Amniotic epithelial cell (primary cell): ENCODE results near the gene KIF14.
"Not testable (repeated sequence)": the region's sequence is repeated elsewhere in the genome, so short reads cannot be mapped to it uniquely, and the experiment has no call there.

Experiments used
- DNase-seq: peaks from one replicate; pipeline ENCODE4 v3.0.0-alpha.2; 2010; ENCODE audit warnings: low read depth

Gene KIF14

DNA sequence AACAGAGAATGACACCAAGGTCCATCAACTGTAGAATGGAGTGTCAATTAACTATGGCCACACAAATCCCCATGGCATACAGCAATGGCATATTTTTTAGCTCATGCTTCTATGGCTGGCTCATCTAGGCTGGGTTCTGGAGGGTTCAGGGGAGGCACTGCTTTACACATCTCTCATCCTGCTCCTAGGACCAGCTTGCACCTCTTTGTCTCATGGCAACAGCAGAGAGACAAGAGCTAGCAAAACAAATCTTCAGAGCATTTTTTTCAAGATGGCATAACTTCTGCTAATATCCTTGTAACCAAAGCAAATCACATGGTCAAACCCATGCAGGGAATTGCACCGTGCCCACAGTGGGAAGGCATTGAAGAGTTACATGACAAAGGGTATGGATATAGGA, 82.4 kb downstream of the KIF14 start:
- no peak for DNase-seq

DNA sequence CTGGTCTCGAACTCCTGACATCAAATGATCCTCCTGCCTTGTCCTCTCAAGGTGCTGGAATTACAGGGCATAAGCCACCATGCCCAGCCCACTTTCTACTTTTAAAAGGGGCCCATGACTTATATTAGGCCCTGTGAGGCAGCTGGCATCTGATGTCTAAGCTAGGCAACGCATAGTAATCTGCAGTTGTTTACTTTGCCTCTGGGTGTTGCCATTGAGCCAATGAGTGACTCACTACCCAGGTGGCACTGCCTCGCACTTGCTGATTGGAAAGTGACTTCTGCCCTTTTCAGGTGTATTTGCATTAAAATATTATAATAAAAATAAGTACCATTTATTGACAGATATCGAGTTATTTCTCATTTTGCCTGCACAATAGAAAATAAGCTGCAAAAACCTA, 84.9 kb downstream of the KIF14 start:
- DNase-seq: peak; percentile 45

DNA sequence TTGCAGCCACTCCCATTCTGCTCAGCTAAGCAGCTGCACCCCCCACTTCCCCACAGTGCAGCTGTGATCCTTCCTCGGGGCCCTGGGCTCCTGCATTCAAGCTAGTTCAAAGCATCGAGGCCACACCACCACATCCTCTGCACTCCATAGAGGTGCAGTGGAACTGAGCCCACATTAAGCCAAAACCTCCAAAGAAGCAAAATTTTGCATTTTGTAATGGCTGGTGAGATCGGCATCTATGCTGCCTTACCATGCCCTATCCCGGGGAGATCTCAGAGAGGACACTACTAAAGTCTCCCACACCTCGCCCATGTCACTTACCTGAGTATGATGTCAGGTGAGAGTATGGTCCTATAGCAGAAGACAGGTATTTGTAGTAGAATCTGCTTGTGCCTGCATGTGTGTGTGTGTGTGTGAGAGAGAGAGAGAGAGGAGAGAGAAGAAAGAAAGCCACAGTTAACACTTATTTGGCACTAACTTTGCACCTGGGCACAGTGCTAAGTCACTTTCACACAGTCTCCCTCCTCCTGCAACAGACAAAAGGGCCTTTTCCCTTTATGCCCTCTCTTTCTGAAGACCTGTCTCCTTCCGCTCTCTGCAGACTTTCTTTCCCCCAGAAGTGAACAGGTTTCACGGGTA, 89.8 kb downstream of the KIF14 start:
- DNase-seq: no peak

DNA sequence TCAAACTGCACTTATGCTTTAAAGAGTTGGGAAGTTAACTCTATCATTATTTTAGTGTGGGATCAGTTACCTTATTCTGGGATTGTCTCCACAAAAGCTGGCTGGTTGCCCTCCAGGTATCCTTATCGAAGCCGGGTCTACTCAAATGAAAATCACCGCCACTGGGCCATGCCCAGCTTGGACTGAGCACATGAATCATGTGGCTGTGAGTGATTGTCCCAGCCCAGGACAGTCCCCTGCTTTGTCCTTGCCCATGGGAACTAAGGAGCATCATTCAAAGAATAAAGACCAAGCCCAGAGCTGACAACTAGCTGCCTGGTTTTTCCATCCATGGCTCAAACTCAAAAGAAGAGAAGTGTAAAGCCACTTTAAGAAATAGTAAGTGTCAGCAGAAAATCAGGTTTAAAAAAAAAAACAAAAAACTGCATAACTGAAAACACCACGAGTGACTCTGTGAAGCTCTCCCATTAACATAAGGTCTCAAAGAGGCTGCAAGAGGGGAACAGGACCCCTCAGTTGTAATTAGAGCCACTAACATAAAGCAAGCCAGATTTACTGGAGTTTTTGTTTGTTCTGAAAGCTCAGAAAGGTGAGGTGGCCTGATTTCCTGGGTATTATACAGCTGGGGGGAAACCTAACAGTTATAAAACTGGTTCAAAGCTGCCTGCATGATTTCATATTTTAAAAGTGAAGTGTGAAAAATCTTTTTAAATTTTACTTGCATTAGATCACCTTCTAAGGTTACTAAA, 91.5 kb downstream of the KIF14 start:
- no peak for DNase-seq

DNA sequence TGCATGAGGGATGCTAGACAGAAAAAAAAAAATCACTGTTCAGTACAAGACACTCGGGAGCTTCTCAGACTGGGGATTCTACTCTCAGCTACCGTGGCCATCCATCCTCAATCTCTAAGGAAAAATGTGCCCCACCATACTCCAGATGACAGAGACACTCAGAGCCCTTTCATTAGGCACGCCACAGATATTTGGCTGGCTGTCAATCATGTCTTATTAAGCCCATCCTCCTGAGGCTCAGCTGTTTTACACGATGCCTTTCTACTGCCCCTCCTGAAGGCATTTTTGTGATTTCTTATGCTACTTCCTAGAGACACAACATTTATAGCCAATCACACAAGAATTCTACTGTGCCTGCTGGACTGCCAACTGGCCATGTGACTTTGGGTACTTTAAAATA, 92.9 kb downstream of the KIF14 start:
- DNase-seq: no peak

DNA sequence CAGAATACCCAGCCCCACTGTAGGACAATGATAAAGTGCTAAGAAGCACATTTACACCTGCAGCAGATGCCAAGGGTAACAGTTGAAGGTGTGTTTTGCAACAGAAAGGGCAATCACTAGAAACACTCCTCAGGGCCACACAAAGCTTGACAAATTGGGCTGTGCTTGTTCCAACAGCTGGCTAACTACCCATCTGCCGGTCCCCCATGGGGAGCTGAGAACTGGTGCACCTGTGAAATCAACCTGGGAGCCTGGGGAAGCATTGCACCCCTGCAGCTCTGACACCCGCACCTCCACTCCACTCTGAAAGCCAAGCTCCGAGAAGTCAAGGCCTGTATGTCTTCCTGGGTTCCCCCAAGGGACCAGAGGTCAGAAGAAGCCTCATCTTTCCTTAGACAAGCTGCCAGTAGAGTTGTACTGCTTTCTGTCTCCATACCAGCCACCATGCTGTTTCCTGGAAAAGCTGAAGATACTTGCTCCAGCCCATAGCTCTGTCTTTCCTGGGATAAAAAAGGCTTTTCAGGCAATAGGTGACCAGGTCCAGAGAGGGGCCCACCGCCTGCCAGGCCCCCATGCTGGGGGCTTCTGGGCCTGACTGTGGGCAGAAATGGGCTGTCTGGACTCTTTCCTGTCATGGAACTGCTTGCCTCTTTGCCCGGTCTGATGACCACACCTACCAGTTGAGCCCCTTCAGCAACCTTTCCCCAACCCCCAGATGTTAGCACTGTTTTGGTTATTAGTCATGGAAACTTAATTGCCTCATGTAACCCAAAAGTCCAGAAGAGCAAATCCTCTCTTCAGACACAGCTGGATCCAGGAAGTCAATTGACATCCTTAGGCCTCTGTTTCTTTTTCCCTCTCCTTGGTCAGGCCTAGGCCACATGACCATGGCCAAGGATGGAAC, 93.6 kb downstream of the KIF14 start:
- DNase-seq: no peak

DNA sequence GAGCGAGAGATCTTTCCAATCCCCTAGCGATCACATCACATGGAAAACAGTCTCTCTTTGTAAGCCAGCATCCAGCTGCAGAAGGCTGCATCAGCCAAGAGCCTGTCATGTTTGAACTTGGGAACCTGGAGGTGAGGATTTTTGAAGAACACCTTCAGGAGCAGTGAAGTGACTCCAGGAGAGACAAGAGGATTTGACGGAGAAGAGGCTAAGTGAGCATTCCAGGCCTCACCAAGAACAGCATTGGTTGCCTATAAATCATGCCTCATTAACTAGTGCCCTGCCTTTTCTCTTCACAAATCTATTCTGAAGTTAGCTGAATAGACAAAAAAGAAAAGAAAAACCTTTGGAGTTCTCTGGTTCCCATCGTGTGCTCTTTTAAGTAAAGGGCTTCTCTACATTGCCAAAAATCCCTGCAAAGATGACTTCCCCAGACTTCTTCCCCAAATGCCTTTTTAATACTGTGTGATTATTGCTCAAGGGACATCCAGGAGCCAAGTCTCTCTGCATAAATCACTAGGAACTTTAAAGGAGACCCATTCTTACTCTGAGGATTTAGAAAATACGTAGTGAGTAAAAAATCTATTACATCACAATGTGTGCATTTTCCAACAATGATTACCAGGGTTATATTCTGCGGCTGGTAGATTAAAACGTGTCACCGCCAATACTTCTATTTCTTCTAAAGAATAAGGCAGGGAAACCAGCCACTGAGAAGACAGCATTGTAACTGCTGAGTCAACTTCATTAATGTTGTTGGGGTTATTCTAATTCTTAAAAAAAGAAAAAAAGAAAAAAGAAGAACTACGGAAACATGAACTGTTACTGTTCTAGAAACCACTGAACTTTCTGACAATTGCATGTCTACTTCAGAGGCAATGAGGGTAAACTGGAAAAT, 95.2 kb downstream of the KIF14 start:
- no peak for DNase-seq

DNA sequence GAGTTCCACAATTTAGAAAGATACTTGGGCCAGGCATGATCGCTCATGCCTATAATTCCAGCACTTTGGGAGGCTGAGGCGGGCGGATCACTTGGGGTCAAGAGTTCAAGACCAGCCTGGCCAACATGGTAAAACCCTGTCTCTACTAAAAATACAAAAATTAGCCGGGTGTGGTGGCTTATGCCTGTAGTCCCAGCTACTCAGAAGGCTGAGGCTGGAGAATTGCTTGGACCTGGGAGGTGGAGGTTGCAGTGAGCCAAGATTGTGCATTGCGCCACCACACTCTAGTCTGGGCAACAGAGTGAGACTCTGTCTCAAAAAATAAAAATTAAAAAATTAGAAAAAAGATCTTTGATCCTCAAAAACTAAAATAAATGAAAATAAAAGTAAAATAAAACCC, 96.0 kb downstream of the KIF14 start:
- not testable (repeated sequence) for DNase-seq

DNA sequence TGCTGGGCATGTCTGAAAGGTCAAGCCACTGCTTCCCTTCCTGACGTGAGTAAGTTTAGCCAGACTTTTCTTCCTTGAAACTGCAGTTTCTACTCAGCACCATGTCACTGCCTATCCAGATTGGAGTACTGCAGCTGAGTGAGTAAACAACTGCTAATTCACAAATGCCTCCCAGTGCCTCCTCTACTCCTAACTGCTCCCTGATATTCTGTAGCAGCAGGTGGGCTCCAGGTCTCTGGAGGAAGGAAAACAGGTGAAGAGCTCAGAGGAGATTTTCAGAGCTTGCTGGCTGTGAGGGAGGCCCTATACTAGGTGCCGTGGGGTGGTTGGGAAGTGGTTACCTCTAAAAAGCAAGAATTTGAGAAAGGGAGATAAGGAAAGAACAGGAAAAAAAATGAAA, 96.5 kb downstream of the KIF14 start:
- no peak for DNase-seq

DNA sequence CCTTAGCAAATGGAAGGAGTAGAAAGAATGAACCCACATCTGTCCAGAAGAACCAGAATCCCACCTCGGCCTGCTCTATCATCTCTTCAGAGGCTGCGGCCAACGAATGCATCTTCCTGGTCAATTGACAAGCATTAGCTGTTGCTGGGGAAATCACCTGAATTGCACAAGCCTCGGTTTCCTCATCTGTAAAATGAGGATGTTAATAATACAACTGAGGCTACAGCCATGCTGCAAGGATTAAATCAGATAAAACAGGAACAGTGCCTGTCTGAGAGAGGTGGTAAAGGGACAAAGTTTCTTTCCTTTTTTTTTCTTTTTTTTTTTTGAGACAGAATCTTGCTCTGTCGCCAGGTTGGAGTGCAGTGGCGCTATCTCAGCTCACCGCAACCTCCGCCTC, 99.8 kb downstream of the KIF14 start:
- DNase-seq: no peak

DNA sequence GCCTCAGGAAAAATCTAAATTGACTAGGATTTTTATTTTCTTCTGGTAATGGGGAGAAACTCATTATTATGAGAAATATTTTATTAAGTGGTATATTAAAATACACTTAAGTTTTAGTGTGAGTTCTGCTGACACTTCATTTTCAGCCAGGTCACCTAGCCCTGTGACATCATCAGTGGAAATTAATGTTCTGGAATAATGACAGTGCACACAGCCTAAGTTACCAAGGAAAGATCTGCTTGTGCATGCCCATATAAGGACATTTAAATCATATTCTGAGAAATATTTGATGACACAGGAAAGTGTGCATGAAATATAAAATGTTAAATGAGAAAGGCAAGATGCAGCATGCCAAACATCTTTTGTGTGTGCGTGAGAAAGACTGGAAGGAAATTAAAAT, 102.0 kb downstream of the KIF14 start:
- no peak for DNase-seq

DNA sequence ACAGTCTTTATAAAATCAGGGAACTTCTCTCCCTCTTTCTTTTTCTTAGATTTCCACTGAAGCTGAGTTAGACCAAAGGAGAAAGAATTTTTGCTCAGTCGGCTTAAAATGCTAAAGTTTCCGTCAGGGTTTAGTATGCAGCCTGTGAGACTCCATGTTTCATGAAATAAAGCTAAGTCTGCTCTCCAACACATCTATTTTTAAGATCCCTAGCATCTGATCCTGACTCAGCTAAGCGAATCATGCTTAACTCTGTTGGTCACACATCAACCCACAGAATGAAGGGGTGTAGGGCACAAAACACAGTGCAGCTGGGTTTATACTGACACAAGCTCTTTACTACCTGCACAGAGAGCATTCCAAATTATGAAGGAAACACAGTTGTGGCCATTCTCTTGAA, 108.4 kb downstream of the KIF14 start:
- peak; percentile 85 for DNase-seq

DNA sequence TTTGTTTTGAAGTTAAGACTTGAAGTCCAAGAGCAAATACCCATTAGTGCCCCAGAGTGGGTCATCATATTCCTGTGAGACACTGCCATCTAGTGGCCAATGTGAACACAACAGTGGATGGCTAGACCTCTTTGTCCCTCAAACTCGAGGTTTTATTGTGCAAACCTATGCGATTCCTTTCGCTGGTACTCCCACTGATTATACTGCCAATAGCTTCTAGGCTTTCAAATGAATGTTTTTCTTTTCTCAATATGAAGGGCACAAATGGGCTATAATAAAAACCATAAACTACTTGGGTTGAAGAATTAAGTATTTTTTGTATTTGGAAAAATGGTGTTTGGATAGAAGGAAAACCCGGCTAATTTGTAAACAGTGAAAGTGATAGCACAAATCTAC, 110.3 kb downstream of the KIF14 start:
- peak; percentile 83 for DNase-seq

DNA sequence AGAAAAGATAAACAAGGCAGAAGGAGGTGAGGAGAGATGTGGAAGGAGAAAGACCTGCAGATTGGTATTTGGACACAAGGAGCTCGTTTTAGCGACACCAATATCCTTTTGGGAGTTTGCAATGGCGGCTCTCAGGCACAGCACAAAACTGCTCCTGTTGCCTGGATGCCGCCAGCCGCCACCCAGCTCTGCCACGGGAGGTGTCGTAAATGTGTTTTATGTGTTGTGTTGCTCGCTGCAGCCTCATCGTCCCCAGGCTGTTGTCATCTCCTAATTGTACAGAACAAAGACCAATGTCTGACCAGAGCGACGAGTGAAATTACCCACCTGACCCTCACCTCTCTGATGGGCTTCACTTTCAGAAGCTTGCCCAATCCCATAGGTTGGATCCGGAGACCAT, 114.1 kb downstream of the KIF14 start:
- DNase-seq: no peak

DNA sequence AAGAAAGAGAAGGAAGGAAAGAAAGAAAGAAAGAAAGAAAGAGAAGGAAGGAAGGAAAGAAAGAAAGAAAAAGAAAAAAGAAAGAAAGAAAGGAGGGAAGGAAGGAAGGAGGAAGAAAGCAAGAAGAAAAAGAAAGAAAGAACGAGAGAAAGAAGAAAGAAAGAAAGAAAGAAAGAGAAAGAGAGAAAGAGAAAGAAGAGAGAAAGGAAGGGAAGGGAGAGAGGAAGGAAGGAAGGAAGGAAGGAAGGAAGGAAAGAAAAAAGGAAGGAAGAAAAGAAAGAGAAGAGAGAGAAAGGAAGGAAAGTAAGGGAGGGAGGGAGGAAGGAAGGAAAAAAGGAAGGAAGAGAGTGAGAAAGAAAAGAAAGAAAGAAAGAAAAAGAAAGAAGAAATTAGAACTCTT, 115.3 kb downstream of the KIF14 start:
- no peak for DNase-seq
